ENCODE measurements around the gene EPHA3.

EPHA3 gene

DNA sequence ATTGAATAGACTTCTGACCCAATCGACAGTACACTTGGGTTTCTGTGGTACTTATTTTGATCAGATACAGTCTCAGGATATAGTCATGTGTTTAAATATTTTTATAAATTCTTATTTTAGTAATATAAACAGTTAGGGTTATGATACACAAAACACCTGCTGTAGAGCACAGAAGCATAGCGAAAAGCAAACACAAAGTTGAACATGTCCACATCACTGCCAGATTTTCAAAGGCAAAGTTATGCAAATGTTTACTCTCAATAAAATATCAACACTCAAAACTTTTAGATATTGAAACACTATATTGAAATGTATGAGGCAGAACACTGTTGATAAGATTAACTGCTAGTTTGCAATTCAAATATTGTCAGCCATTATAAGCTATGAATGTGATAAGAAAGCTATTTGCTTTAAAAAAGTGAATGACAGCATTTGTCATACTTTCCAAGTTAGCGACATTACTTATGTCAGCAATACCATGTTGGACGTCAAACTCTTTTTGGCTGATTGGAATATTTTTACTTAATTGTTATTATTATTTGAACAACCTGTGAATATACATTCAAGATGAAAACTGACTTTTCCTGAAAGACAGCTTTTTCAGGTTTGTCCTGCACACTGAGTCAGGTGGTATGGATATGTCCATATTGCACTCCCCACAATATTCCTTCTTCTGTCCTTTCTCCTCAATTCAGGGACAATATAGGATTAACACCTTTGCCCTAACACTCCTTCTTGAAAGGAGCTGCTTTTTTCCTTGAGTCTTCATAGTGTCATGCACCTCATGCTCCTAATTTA is 367.1 kb downstream of the EPHA3 start:
- no peak for DNase-seq

DNA sequence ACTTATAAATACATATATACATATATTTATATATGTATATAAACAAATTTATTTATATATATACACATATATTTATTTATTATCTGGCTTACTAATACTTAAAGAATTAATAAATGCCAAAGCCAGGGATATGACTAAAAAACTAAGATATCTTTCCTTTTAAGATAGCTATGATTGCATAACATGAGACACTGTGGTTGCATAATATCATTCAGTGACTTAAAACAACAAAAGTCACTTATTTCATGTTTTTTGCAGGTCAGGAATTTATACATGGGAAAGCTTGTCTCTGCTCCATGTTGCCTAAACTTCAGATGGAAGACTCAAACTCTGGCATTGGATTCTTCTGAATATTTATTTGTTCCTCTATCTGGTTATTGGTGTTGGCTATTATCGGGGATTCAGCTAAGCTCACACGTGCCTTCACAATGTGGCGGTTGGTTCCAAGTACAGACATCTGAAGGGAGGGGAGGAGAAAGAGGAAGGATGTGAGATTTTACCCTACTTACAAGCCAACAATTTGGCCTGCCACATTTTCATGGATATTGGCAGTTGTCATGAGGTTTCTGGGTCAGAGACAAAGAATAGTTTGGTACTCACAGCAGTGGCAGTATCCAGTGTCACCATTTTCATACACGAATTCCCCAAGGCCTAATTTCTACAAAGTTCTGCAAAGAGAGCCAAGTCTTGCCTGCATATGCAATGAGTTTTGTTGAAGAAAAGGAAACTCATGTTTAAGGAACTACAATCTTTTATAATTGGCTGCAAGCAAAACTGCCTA is 381.6 kb downstream of the EPHA3 start:
- no peak for DNase-seq

DNA sequence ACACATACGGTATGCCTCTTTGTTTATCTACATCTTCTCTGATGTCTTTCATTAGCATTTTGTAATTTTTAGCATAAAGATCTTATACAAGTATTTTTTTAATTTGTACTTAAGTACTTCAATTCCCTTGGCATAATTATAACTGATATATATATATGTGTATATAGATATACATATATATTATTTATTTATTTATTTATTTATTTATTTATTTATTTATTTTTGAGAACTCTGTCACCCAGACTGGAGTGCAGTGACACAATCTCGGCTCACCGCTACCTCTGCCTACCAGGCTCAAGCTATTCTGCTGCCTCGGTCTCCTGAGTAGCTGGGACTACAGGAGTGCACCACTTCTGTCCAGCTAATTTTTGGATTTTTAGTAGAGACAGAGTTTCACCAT is 382.7 kb downstream of the EPHA3 start:
- DNase-seq: no peak

DNA sequence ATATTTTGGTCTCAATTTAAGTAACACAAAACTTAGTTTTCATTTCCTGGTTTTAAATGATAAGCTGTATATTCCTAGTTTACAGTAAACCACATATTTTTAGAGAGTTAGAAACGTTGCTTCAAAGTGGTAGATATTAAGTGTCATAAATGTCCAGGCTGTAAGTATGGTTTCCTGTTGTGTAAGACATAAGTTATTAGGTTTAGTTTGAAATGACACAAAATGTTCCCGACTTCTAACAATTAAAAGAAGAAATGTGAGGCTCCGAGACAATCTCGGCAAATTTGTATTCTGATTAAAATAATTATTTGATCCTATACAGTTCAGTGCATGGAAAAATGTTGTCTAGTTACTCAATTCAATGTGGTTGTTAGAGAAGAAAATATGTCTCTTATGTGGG is 387.3 kb downstream of the EPHA3 start:
- no peak for DNase-seq

DNA sequence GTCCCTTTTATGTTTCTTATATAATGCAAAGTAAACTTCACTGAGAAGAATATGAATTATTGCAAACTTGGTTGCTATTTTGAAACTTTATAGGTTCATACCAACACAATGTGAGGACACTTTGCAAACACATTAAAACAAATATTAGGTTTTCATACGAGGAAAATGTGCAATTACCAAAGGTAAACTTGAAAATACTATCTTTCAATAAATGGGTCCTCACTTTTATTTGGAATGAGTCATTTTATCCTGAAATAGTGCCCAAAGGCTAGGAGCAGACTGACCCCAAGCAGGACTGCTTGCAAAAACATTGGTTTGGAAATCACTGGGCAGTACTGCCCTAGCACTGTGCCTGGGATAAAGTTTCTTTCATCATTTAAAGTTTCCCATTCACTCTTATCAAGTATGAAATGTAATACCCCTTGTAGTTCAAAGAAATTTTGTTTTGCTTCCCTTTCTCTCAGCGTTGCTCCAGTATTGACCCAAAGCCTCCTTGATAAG is 396.5 kb downstream of the EPHA3 start:
- DNase-seq: no peak

DNA sequence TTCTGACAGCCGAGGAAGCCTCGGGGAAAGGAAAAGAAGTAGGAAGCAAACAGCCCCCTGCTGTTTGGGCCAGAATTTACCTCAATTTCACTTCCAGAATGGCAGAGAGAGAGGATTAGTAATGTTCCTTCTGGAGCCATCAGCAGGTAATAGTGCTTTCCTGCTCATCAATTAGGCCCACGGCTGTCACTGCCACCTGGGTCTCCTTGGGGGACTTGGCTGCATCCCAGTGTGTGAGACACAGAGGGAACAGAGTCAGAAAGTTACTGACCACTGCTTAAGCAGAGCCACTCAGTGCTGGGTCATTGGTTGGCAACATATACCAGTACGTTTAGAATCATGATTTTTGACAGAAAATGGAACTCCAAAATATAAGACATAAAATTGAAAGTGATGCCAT is 397.0 kb downstream of the EPHA3 start:
- DNase-seq: no peak

DNA sequence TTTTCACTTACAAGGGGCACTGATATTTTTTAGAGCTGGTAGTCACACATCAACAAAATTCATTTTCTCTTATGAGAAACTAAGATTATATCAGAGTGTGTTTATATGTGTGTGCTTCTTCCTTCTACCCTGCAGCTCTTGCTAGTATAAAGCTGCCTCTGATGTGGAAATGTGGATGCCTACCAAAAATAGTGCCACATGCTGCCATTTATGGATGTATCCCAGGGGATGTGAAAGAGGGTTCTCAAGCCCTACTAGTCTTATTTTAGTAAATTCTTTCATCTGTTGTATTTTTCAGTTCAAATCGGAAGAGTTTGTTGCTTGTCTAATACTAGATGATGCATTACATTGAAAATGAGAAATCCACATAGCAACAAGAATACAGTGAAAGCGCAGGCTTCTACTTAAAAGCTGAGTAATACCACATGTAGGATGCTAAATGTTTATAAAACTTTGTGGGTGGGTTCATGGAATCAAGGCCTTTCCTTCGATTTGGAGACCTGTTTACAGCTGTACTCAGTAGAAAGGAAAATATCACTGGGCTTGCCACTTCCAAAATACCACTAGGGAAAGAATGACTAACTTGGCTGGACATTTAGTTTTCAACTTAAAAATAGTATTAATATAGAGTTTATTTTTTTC is 399.2 kb downstream of the EPHA3 start:
- DNase-seq: no peak

DNA sequence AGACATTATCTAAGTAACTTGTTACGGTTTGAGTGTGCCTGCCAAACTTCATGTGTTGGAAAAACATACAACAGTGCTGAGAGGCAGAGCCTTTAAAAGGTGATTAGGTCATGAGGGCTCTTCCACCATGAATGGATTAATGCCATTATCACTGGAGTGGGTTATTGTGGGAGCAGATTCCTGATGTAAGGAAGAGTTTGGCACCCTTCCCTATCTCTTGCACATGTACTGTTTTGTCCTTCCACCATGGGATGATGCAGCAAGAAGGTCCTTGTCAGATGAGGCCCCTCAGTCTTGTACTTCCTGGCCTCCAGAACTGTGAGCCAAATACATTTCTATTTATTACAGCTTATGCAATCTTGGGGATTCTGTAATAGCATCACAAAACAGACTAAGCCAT is 413.9 kb downstream of the EPHA3 start:
- no peak for DNase-seq

DNA sequence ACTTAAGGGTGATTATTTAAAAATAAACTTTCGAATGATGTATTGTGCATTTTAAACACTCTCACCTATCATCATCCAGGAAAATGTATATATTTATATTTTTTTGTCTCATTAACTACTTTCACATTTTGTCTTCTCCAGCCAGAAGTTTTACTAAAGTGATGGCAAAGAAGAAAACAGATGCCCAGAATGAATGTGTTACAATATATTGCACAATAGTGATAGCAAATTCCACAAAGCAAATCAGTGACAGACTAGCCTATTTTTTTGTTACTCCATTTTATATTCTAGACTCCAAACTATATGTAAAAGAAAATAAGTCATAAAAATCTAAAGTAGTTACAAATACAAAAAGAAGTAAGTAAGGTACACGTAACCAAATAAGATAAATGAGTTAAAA is 414.7 kb downstream of the EPHA3 start:
- no peak for DNase-seq

DNA sequence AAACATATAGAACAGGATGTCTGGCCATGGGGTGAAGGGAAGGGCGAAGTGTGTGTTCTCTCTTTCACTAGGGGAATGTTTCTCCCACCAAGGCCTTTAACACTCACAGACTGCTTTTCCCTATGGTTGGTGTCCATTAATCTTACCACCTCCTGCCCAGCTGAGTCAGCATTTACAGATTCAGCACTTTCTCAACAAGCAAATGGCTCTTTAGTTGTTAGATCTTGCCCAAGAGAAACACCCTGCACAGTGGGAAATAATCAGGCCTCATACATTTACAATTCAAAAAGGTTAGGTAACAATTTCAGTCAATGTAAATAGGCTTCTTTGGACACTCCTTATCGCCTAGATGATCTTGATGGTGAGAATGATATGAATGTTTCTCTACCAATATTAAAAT is 418.2 kb downstream of the EPHA3 start:
- DNase-seq: no peak

DNA sequence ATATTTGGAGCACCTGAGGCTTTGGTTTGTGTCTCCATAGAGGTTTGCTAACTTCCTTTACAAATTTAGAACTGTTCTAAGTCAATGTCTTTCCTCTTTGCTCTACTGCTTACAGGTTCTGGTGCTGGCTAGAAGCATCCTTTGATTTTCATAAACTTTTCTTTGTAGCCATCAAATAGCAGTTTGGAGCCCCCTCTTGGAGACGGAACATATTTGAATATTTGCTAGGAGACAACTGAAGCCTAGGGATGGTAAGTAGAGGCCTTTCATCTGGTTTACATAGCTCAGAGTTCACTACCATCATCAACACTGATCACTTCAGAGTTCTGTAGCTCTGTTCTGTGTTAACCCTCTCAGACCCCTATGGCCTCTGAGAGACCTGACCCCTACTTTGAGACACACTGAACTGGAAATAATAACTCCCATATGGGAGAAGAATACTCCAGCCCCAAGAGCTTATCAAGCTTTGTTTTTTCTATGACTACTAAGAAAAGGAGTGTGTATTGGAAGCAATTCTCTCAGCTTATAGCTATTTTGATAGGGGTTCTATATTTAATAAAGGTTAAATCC is 420.4 kb downstream of the EPHA3 start:
- no peak for DNase-seq
